ENCODE results near the gene PRPF19. TPM values are rescaled to one million over a fixed set of nuclear protein-coding genes. Genes with fewer than 3 reads are reported as not detected.

The PRPF19 gene
- total and polyA plus RNA-seq, 3 experiments from 2014 or later = 19.0 to 204 (median 201) TPM

DNA sequence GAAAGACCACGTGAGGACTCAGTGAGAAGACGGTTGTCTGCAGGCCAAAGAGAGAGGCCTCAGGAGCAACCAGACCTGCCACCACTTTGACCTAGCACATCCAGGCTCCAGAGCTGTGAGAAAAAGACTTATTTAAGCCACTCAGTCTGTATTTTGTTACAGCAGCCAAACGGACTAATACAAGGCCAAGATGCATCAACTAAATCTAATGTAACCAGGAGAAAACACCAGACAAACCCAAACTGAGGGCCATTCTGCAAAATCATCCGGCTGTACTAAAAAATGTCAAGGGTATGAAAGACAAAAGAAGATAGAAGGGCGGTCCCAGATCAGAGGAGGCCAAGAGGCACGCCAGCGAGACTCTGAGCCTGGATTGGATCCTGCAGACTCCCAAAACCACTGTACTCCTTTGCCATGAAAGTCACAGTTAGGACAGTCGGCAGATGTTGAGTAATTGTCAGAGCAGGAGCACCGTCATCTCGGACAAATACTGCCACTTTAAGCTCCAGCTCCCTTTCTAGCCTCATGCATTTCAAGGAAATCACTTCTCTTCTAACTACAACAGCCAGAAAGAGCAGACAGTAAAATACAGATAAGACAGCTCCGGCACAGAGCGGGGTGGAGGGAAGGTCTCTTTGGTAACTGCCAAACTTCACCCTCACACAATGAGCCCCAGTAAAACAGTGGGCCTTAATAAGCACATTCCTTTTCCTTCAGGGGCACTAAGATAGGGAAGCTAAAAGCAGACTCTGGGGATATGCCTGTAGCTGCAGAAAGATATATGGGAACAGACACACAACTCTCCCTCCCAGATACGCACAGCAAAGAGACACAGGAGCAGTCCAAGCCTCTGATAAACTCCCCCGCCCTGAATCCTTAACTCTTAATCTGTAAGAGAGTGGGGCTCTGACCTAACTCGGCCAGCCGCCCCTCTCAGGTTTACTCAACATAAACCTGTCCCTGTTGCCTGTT, 42.5 kb downstream of the PRPF19 start:
- ChIA-PET POLR2A (no interaction called here), CTCF (no interaction called here)
- Histone ChIP-seq H3K27ac (ENCODE audit: low read depth, low read length) (no peak overlapping the region), H3K4me3 (ENCODE audit: low read length) (no peak overlapping the region), H3K4me1 (ENCODE audit: insufficient read depth, low read length) (peaks cover 2% of the 10 kb centered on the region), H3K9me3 (ENCODE audit: low read length) (no peaks in the 10 kb centered on the region), H3K27me3 (ENCODE audit: insufficient read depth, low read length, poor library complexity, severe bottlenecking) (no peaks in the 10 kb centered on the region), H3K36me3 (ENCODE audit: insufficient read depth, low read length) (no peaks in the 10 kb centered on the region)
- Mint-ChIP-seq H3K4me1 (peaks cover 6 to 32% (median 18%) of the 10 kb centered on the region in 3 donors), H3K36me3 (no peaks in the 10 kb centered on the region), H3K9me3 (no peaks in the 10 kb centered on the region), H3K27me3 (peaks cover 0 to 5% of the 10 kb centered on the region in 2 donors), H3K27ac (peak overlapping the region in 5 of 8 donors; percentile 4 to 88 (median 41)), H3K4me3 (peak overlapping the region in 2 of 7 donors; percentile 7 to 10)
- no peak for DNase-seq

DNA sequence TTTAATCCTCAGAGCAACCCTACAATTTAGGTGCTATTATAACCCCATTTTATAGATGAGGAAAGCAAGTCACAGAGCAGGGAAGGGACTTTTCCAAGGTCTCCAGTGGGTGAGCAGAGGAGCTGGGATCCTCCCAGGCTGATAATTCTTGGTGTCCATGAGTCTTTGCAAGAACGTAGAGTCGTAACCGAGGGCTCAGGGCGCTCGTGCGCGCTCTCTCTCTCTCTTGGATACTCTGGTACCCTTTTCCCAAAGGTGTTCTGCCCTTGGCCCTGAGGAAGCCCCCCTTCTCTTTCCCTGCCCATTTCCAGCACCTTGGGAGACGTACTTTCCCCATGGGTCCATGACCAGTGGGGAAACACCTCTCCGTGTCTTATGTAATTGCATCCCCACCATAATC, 44.2 kb downstream of the PRPF19 start:
- H3K4me1 ChIP-seq (ENCODE audit: insufficient read depth, low read length) = peaks cover 9% of the 10 kb centered on the region
- ChIA-PET CTCF (no interaction called here), POLR2A (no interaction called here)
- no peak overlapping the region for H3K27ac ChIP-seq (ENCODE audit: low read depth, low read length)
- H3K9me3 ChIP-seq (ENCODE audit: low read length) = no peaks in the 10 kb centered on the region
- H3K4me1 Mint-ChIP-seq = peaks cover 12 to 42% (median 28%) of the 10 kb centered on the region in 3 donors
- H3K36me3 ChIP-seq (ENCODE audit: insufficient read depth, low read length) = no peaks in the 10 kb centered on the region
- no peaks in the 10 kb centered on the region for H3K27me3 ChIP-seq (ENCODE audit: insufficient read depth, low read length, poor library complexity, severe bottlenecking)
- no peak overlapping the region for H3K4me3 Mint-ChIP-seq
- no peaks in the 10 kb centered on the region for H3K9me3 Mint-ChIP-seq
- H3K27me3 Mint-ChIP-seq = no peaks in the 10 kb centered on the region
- H3K27ac Mint-ChIP-seq = no peak overlapping the region
- H3K4me3 ChIP-seq (ENCODE audit: low read length) = no peak overlapping the region
- H3K36me3 Mint-ChIP-seq = no peaks in the 10 kb centered on the region
- no peak for DNase-seq

DNA sequence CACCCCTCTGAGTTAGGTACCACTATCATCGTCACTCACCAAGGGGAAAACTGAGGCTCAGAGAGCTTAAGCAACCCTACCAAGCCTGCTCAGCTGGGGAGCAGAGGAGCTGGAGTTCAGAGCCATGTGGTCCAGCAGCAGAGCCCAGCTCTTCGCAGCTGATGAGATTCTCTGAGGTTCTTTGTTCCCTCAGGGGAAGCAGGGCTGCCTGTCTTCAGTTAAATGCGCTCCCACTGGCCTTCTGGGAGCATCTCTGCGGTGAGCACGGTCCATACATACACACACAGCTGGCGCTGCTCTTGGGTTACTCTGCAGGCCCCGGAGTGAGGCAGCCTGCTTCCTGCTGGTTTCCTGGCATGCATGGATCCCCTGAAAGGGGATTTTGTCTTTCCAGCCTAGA, 45.4 kb downstream of the PRPF19 start:
- CTCF ChIA-PET = interaction anchor here (1.3 kb wide), 1 partner anchor 327 kb away, joined by 3 read pairs; no protein-coding TSS in a partner anchor
- H3K27me3 ChIP-seq (ENCODE audit: insufficient read depth, low read length, poor library complexity, severe bottlenecking) = no peaks in the 10 kb centered on the region
- peaks cover 9% of the 10 kb centered on the region for H3K4me1 ChIP-seq (ENCODE audit: insufficient read depth, low read length)
- Mint-ChIP-seq H3K4me1 (peaks cover 14 to 39% (median 36%) of the 10 kb centered on the region in 3 donors), H3K27me3 (no peaks in the 10 kb centered on the region), H3K9me3 (no peaks in the 10 kb centered on the region), H3K4me3 (no peak overlapping the region), H3K36me3 (no peaks in the 10 kb centered on the region), H3K27ac (peak overlapping the region in 1 of 8 donors; percentile 8)
- H3K9me3 ChIP-seq (ENCODE audit: low read length) = no peaks in the 10 kb centered on the region
- POLR2A ChIA-PET = no interaction called here
- no peak overlapping the region for H3K4me3 ChIP-seq (ENCODE audit: low read length)
- no peak overlapping the region for H3K27ac ChIP-seq (ENCODE audit: low read depth, low read length)
- no peaks in the 10 kb centered on the region for H3K36me3 ChIP-seq (ENCODE audit: insufficient read depth, low read length)
- peak in 1 of 5 donors; percentile 33 for DNase-seq

DNA sequence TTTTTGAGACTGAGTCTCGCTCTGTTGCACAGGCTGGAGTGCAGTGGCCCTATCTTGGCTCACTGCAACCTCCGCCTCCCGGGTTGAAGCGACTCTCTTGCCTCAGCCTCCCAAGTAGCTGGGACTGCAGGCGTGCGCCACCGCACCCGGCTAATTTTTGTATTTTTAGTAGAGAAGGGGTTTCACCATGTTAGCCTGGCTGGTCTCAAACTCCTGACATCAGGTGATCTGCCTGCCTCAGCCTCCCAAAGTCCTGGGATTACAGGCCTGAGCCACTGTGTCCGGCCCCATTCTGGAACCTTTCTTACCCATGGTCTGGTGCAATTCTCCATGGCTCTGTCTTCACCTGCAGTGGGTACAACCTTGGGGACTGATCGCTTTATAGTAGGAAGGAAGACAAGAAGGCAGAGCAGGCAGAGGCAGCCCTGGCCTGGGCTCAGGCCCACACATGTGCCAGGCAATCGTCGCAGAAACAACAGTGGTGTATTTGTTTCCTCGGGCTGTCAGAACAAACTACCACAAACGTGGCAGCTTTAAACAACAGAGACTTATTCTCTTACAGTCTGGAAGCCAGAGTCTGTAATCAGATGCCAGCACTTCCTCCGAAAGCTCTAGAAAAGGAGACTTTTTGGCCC, 46.7 kb downstream of the PRPF19 start:
- Histone ChIP-seq H3K4me3 (ENCODE audit: low read length) (no peak overlapping the region), H3K4me1 (ENCODE audit: insufficient read depth, low read length) (peaks cover 9% of the 10 kb centered on the region), H3K9me3 (ENCODE audit: low read length) (no peaks in the 10 kb centered on the region), H3K27me3 (ENCODE audit: insufficient read depth, low read length, poor library complexity, severe bottlenecking) (no peaks in the 10 kb centered on the region), H3K27ac (ENCODE audit: low read depth, low read length) (no peak overlapping the region), H3K36me3 (ENCODE audit: insufficient read depth, low read length) (no peaks in the 10 kb centered on the region)
- H3K27ac Mint-ChIP-seq = peak overlapping the region in 5 of 8 donors; percentile 17 to 93 (median 40)
- H3K27me3 Mint-ChIP-seq = no peaks in the 10 kb centered on the region
- DNase-seq = peak in 1 of 5 donors; percentile 19
- no peaks in the 10 kb centered on the region for H3K9me3 Mint-ChIP-seq
- H3K4me1 Mint-ChIP-seq = peaks cover 14 to 42% (median 34%) of the 10 kb centered on the region in 3 donors
- H3K36me3 Mint-ChIP-seq = no peaks in the 10 kb centered on the region
- ChIA-PET CTCF (interaction anchor here (1.3 kb wide), 1 partner anchor 328 kb away, joined by 3 read pairs; no protein-coding TSS in a partner anchor), POLR2A (no interaction called here)
- no peak overlapping the region for H3K4me3 Mint-ChIP-seq

DNA sequence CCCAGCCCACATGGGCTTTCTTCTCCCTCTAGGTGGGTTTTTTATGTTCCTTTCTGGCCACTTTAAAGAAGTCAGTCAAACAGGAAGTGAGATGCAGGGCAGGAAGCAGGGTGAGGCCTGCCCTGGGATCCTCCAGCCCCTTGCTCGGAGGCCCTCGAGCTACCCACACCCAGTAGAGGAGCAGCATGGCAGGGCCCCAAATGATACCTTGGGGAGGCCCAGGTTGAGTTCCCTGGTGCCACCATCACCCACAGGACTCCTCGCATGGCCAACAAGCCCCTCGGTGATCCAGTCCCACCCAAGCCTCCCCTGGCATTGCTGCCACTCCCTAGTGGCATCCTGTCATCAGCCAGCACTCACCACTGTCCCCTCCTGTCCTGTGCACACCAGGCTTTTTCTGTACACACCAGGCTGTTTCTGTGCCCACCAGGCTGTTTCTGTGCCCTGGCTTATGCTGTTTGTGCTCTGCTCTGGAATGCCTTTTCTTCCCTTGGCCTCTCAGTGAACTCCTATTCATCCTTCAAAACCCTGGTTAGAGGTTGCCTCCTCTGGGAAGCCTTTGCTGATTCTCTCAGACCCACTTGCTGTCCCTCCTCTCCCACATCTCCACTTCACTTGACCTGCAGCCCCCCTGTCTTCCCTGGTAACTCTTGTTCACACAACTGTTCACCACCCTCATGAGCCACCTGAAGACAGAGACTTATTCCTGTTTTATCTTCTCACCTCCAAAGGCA, 47.5 kb downstream of the PRPF19 start:
- H3K9me3 Mint-ChIP-seq = no peaks in the 10 kb centered on the region
- H3K4me1 Mint-ChIP-seq = peaks cover 14 to 42% (median 34%) of the 10 kb centered on the region in 3 donors
- no peaks in the 10 kb centered on the region for H3K9me3 ChIP-seq (ENCODE audit: low read length)
- H3K36me3 ChIP-seq (ENCODE audit: insufficient read depth, low read length) = no peaks in the 10 kb centered on the region
- H3K4me3 Mint-ChIP-seq = peak overlapping the region in 1 of 7 donors; percentile 8
- peaks cover 9% of the 10 kb centered on the region for H3K4me1 ChIP-seq (ENCODE audit: insufficient read depth, low read length)
- no peak overlapping the region for H3K27ac ChIP-seq (ENCODE audit: low read depth, low read length)
- peaks cover 0 to under 1% (median 0%) of the 10 kb centered on the region in 3 donors for H3K36me3 Mint-ChIP-seq
- no peaks in the 10 kb centered on the region for H3K27me3 ChIP-seq (ENCODE audit: insufficient read depth, low read length, poor library complexity, severe bottlenecking)
- H3K27me3 Mint-ChIP-seq = no peaks in the 10 kb centered on the region
- CTCF ChIA-PET = no interaction called here
- POLR2A ChIA-PET = no interaction called here
- peak overlapping the region in 7 of 8 donors; percentile 9 to 88 (median 78) for H3K27ac Mint-ChIP-seq
- DNase-seq = peak in 2 of 5 donors; percentile 30 to 46
- no peak overlapping the region for H3K4me3 ChIP-seq (ENCODE audit: low read length)

DNA sequence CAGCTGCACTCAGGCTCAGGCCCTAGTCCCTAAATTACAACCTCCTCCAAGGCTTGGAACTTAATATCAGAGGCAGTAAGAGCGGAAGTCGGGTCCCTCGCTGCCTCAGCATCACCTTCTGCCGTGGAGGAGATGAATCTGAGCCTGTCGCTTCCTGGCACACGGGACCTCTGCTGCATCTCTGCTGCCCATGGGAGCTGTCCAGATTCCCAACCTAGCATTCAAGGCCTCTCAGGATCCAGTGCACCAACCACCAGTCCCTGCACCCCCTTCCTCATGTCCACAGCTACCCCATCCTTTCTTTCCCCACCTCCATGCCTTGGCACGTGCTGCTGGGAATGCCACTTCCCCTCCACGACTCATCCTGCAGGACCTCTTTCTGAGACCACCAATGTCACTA, 48.1 kb downstream of the PRPF19 start:
- H3K4me1 ChIP-seq (ENCODE audit: insufficient read depth, low read length) = peaks cover 9% of the 10 kb centered on the region
- H3K27me3 Mint-ChIP-seq = no peaks in the 10 kb centered on the region
- no peaks in the 10 kb centered on the region for H3K27me3 ChIP-seq (ENCODE audit: insufficient read depth, low read length, poor library complexity, severe bottlenecking)
- H3K27ac ChIP-seq (ENCODE audit: low read depth, low read length) = no peak overlapping the region
- no peaks in the 10 kb centered on the region for H3K36me3 ChIP-seq (ENCODE audit: insufficient read depth, low read length)
- H3K9me3 Mint-ChIP-seq = no peaks in the 10 kb centered on the region
- H3K4me3 Mint-ChIP-seq = peak overlapping the region in 3 of 7 donors; percentile 8 to 34 (median 24)
- peaks cover 14 to 36% (median 34%) of the 10 kb centered on the region in 3 donors for H3K4me1 Mint-ChIP-seq
- no peaks in the 10 kb centered on the region for H3K9me3 ChIP-seq (ENCODE audit: low read length)
- peak overlapping the region in 7 of 8 donors; percentile 29 to 88 (median 56) for H3K27ac Mint-ChIP-seq
- CTCF ChIA-PET = no interaction called here
- peak in 1 of 5 donors; percentile 35 for DNase-seq
- POLR2A ChIA-PET = no interaction called here
- no peak overlapping the region for H3K4me3 ChIP-seq (ENCODE audit: low read length)
- H3K36me3 Mint-ChIP-seq = peaks cover 0 to 3% (median 0%) of the 10 kb centered on the region in 3 donors

DNA sequence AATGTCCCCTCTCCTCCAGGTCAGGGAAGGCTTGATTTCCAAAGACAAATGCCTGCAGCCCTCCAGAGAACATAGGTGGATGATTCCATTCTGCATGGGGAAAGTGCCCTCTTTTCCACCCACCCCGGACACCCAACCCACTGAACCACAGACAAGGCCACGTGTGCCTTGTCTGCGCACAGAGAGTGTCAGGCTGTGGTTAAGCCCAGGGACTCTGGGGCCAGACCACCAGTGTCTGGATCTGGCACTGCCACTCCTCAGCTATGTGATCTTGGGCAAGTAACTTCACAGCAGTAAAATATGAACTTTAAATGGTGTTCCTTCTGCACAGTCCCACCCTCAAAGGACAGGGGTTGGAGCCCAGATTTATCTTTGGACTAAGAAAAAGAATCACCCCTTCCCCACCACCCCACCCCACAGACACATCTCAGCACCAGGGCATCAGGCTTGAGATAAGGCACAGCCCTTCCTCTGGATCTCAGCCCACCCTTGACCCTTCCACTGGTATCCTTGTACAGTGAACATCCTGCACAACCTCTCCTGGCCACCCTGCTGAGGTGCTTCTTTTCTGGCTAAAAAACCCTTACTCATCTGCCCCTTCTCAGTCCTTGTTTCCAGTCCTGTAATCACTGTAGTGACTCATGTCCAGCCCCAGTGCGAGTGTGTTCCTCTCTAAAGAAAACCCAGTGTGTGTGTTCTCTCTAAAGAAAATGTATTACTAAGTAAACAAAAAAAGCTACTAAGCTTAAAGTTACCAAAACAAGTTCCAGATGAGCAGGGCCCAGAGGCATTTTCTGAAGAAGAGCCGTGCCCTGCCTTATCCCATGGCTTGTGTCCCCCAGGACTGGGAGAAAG, 48.8 kb downstream of the PRPF19 start:
- no peaks in the 10 kb centered on the region for H3K27me3 ChIP-seq (ENCODE audit: insufficient read depth, low read length, poor library complexity, severe bottlenecking)
- Mint-ChIP-seq H3K9me3 (no peaks in the 10 kb centered on the region), H3K27me3 (no peaks in the 10 kb centered on the region), H3K4me3 (no peak overlapping the region), H3K27ac (peak overlapping the region in 7 of 8 donors; percentile 49 to 77 (median 70)), H3K4me1 (peaks cover 14 to 36% (median 34%) of the 10 kb centered on the region in 3 donors), H3K36me3 (peaks cover 0 to 6% (median 0%) of the 10 kb centered on the region in 3 donors)
- no peak overlapping the region for H3K27ac ChIP-seq (ENCODE audit: low read depth, low read length)
- no peaks in the 10 kb centered on the region for H3K9me3 ChIP-seq (ENCODE audit: low read length)
- no peaks in the 10 kb centered on the region for H3K36me3 ChIP-seq (ENCODE audit: insufficient read depth, low read length)
- peaks cover 9% of the 10 kb centered on the region for H3K4me1 ChIP-seq (ENCODE audit: insufficient read depth, low read length)
- peak in 1 of 5 donors; percentile 24 for DNase-seq
- ChIA-PET POLR2A (no interaction called here), CTCF (no interaction called here)
- no peak overlapping the region for H3K4me3 ChIP-seq (ENCODE audit: low read length)
